Muscle layer of duodenum (tissue), 2 donors: Measurements from ENCODE around the gene AKT3.

Source experiments
- H3K27ac ChIP-seq: one replicate; pipeline ENCODE4 v1.7.0; 2013; ENCODE audit warnings: mild to moderate bottlenecking, low read length
- H3K27me3 ChIP-seq: one replicate; pipeline ENCODE4 v1.7.0; 2013; ENCODE audit warnings: low read depth, mild to moderate bottlenecking, control low read depth, low read length
- H3K36me3 ChIP-seq, 2 donors: one replicate each; pipeline ENCODE4 v1.7.0; 2013; ENCODE audit warnings: low read length in 2 of 2, control low read depth in 1 of 2, mild to moderate bottlenecking in 1 of 2; ENCODE audit not compliant: insufficient read depth in 2 of 2, control insufficient read depth in 1 of 2
- H3K4me1 ChIP-seq, 2 donors: one replicate each; pipeline ENCODE4 v1.7.0; 2013; ENCODE audit warnings: low read length in 2 of 2, mild to moderate bottlenecking in 2 of 2, control low read depth in 1 of 2, moderate library complexity in 1 of 2; ENCODE audit not compliant: insufficient read depth in 2 of 2, control insufficient read depth in 1 of 2
- H3K4me3 ChIP-seq, 2 donors: one replicate each; pipeline ENCODE4 v1.7.0; 2013; ENCODE audit warnings: low read length in 2 of 2, low read depth in 1 of 2, mild to moderate bottlenecking in 1 of 2
- H3K9me3 ChIP-seq, 2 donors: one replicate each; pipeline ENCODE4 v1.7.0; 2013; ENCODE audit warnings: low read length in 2 of 2, control low read depth in 1 of 2, mild to moderate bottlenecking in 1 of 2; ENCODE audit not compliant: control insufficient read depth in 1 of 2
- donor health status: healthy.

AKT3 gene

GRCh38 chr1:243639027-243639658 lies 210.9 kb downstream of the AKT3 start:
- peaks cover 0 to 5% of the 10 kb centered on the region in 2 donors for H3K9me3 ChIP-seq
- H3K4me1 ChIP-seq = no peaks in the 10 kb centered on the region

GRCh38 chr1:243638186-243638585 lies 211.9 kb downstream of the AKT3 start:
- H3K27me3 ChIP-seq = no peaks in the 10 kb centered on the region
- H3K4me1 ChIP-seq = no peaks in the 10 kb centered on the region
- H3K4me3 ChIP-seq = no peak overlapping the region
- H3K36me3 ChIP-seq = peaks cover 0 to 24% of the 10 kb centered on the region in 2 donors
- no peak overlapping the region for H3K27ac ChIP-seq
- H3K9me3 ChIP-seq = peaks cover 0 to 5% of the 10 kb centered on the region in 2 donors

More at GRCh38 chr1:243639027-243639658, 210.9 kb downstream of the AKT3 start:
- Histone ChIP-seq H3K27ac (no peak overlapping the region), H3K4me3 (no peak overlapping the region), H3K27me3 (no peaks in the 10 kb centered on the region), H3K36me3 (peaks cover 0 to 18% of the 10 kb centered on the region in 2 donors)

GRCh38 chr1:243628476-243628907 lies 221.6 kb downstream of the AKT3 start:
- no peaks in the 10 kb centered on the region for H3K4me1 ChIP-seq

GRCh38 chr1:243623841-243624240 lies 226.2 kb downstream of the AKT3 start:
- no peaks in the 10 kb centered on the region for H3K27me3 ChIP-seq
- no peak overlapping the region for H3K4me3 ChIP-seq
- H3K36me3 ChIP-seq = peaks cover 0 to 22% of the 10 kb centered on the region in 2 donors
- no peak overlapping the region for H3K27ac ChIP-seq
- no peaks in the 10 kb centered on the region for H3K4me1 ChIP-seq
- H3K9me3 ChIP-seq = peaks cover 0 to 4% of the 10 kb centered on the region in 2 donors

More at GRCh38 chr1:243628476-243628907, 221.6 kb downstream of the AKT3 start:
- Histone ChIP-seq H3K27me3 (no peaks in the 10 kb centered on the region), H3K27ac (no peak overlapping the region), H3K4me3 (no peak overlapping the region), H3K36me3 (peaks cover 0 to 34% of the 10 kb centered on the region in 2 donors), H3K9me3 (peaks cover 0 to 4% of the 10 kb centered on the region in 2 donors)

GRCh38 chr1:243621973-243622372 lies 228.1 kb downstream of the AKT3 start:
- peaks cover 0 to 4% of the 10 kb centered on the region in 2 donors for H3K9me3 ChIP-seq
- no peak overlapping the region for H3K4me3 ChIP-seq
- peaks cover 0 to 22% of the 10 kb centered on the region in 2 donors for H3K36me3 ChIP-seq
- no peak overlapping the region for H3K27ac ChIP-seq
- no peaks in the 10 kb centered on the region for H3K4me1 ChIP-seq
- H3K27me3 ChIP-seq = no peaks in the 10 kb centered on the region

GRCh38 chr1:243620096-243620495 lies 229.9 kb downstream of the AKT3 start:
- Histone ChIP-seq H3K4me1 (no peaks in the 10 kb centered on the region), H3K4me3 (no peak overlapping the region), H3K36me3 (peaks cover 0 to 14% of the 10 kb centered on the region in 2 donors), H3K27ac (no peak overlapping the region), H3K27me3 (no peaks in the 10 kb centered on the region), H3K9me3 (peaks cover 0 to 4% of the 10 kb centered on the region in 2 donors)

- H3K27me3 ChIP-seq = no peaks in the 10 kb centered on the region
- H3K36me3 ChIP-seq = peaks cover 0 to 18% of the 10 kb centered on the region in 2 donors
- no peaks in the 10 kb centered on the region for H3K4me1 ChIP-seq
- no peak overlapping the region for H3K27ac ChIP-seq
- no peak overlapping the region for H3K4me3 ChIP-seq
- H3K9me3 ChIP-seq = no peaks in the 10 kb centered on the region
Observed at GRCh38 chr1:243609698-243610097, 240.3 kb downstream of the AKT3 start.

- no peaks in the 10 kb centered on the region for H3K4me1 ChIP-seq
Observed at GRCh38 chr1:243605604-243606003, 244.4 kb downstream of the AKT3 start.

GRCh38 chr1:243601720-243602119 lies 248.3 kb downstream of the AKT3 start:
- H3K27ac ChIP-seq = no peak overlapping the region
- no peaks in the 10 kb centered on the region for H3K27me3 ChIP-seq
- no peak overlapping the region for H3K4me3 ChIP-seq
- no peaks in the 10 kb centered on the region for H3K4me1 ChIP-seq
- peaks cover 0 to 3% of the 10 kb centered on the region in 2 donors for H3K9me3 ChIP-seq
- H3K36me3 ChIP-seq = peaks cover 0 to 12% of the 10 kb centered on the region in 2 donors

More at GRCh38 chr1:243605604-243606003, 244.4 kb downstream of the AKT3 start:
- Histone ChIP-seq H3K27me3 (no peaks in the 10 kb centered on the region), H3K27ac (no peak overlapping the region), H3K4me3 (no peak overlapping the region), H3K9me3 (peaks cover 0 to 3% of the 10 kb centered on the region in 2 donors), H3K36me3 (peaks cover 0 to 23% of the 10 kb centered on the region in 2 donors)

GRCh38 chr1:243598433-243598832 lies 251.6 kb downstream of the AKT3 start:
- no peak overlapping the region for H3K27ac ChIP-seq
- peaks cover 0 to 9% of the 10 kb centered on the region in 2 donors for H3K36me3 ChIP-seq
- no peaks in the 10 kb centered on the region for H3K27me3 ChIP-seq
- H3K4me3 ChIP-seq = no peak overlapping the region
- peaks cover 0 to 3% of the 10 kb centered on the region in 2 donors for H3K9me3 ChIP-seq
- H3K4me1 ChIP-seq = no peaks in the 10 kb centered on the region

GRCh38 chr1:243597383-243597782 lies 252.7 kb downstream of the AKT3 start:
- H3K36me3 ChIP-seq = peaks cover 0 to 9% of the 10 kb centered on the region in 2 donors
- no peaks in the 10 kb centered on the region for H3K27me3 ChIP-seq
- H3K9me3 ChIP-seq = peaks cover 0 to 3% of the 10 kb centered on the region in 2 donors
- no peaks in the 10 kb centered on the region for H3K4me1 ChIP-seq
- H3K27ac ChIP-seq = no peak overlapping the region
- no peak overlapping the region for H3K4me3 ChIP-seq
